Fibroblast of the aortic adventitia (primary cell): ENCODE data around the gene FAM234A. TPM values are rescaled to one million over a fixed set of nuclear protein-coding genes. Genes with fewer than 3 reads are reported as not detected.
"Not testable (repeated sequence)": the region's sequence is repeated elsewhere in the genome, so short reads cannot be mapped to it uniquely, and the experiment has no call there.

Experiments
- DNase-seq: peaks from one replicate; pipeline ENCODE4 v3.0.0-alpha.2; 2010; ENCODE audit warnings: low read depth
- H3K4me3 ChIP-seq: 2 replicates; pipeline ENCODE4 v1.5.1; 2011; ENCODE audit warnings: low read depth, mild to moderate bottlenecking, control low read depth, low read length, moderate library complexity
- total RNA-seq: library from RNA; depleted of rRNA; stranded (reverse); fragments of >200 nt; gene quantifications from 2 replicates; pipeline ENCODE4 v1.2.3, GENCODE V29; 2012; ENCODE audit warnings: low replicate concordance
- TF ChIP-seq, protein P1 (sequence below): IDR thresholded peaks from 2 replicates; pipeline ENCODE4 v1.5.1; 2011; ENCODE audit warnings: mild to moderate bottlenecking, low read length, control low read depth, inconsistent platforms; ENCODE audit not compliant: insufficient read depth

FAM234A gene
- total RNA-seq, 1 donor: 72.0 TPM

DNA sequence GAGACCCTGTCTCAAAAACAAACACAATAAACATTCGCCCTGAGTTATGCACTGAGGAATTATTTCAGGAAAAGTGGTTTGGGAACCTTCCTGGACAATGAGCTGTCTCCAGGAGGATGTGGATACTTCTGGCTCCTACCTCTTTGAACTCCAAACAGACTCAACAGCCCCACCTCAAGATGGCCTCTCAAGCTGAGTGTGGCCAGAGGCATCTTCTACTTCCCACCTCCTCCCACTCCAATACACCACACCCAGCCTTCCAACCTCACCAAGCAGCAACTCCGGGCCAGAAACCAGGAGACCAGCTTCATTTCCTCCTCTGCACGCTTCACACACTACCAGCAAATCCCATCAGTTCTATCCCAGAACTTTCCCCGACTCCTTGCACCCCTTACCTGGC is 42.8 kb upstream of the FAM234A start:
- no peak overlapping the region for H3K4me3 ChIP-seq
- DNase-seq: no peak
- TF ChIP-seq, protein P1, sequence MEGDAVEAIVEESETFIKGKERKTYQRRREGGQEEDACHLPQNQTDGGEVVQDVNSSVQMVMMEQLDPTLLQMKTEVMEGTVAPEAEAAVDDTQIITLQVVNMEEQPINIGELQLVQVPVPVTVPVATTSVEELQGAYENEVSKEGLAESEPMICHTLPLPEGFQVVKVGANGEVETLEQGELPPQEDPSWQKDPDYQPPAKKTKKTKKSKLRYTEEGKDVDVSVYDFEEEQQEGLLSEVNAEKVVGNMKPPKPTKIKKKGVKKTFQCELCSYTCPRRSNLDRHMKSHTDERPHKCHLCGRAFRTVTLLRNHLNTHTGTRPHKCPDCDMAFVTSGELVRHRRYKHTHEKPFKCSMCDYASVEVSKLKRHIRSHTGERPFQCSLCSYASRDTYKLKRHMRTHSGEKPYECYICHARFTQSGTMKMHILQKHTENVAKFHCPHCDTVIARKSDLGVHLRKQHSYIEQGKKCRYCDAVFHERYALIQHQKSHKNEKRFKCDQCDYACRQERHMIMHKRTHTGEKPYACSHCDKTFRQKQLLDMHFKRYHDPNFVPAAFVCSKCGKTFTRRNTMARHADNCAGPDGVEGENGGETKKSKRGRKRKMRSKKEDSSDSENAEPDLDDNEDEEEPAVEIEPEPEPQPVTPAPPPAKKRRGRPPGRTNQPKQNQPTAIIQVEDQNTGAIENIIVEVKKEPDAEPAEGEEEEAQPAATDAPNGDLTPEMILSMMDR: no peak

DNA sequence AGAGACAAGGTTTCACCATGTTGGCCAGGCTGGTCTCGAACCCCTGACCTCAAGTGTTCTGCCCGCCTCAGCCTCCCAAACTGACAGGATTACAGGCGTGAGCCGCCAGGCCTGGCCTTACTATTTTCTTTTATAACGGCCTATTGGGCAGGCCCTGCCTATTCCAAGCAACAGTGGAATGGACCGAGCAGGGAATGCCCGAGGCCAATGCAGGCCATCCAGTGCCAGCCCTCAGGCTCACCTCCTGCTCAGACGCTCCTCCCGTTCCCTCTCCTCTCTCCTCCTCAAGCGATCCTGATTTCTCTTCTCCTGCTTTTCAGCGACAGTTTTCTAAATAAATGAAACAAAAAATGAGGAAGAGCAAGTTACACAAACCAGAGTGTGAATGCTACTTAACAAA is 41.9 kb upstream of the FAM234A start:
- DNase-seq: no peak
- H3K4me3 ChIP-seq: no peak overlapping the region
- TF ChIP-seq, protein P1: no peak

DNA sequence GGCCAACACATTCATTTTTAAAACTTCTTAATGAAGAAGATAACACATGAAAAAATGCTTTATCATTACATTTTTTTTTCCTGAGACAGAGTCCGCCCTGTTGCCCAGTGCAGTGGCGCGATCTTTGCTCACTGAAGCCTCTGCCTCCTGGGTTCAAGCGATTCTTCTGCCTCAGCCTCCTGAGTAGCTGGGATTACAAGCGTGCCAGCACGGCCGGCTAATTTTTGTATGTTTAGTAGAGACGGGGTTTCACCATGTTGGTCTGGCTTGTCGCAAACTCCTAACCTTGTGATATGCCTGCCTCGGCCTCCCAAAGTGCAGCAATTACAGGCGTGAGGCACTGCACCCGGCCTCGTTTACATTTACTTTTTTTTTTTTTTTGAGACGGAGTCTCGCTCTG is 41.2 kb upstream of the FAM234A start:
- TF ChIP-seq, protein P1: no peak
- H3K4me3 ChIP-seq: no peak overlapping the region
- no peak for DNase-seq

DNA sequence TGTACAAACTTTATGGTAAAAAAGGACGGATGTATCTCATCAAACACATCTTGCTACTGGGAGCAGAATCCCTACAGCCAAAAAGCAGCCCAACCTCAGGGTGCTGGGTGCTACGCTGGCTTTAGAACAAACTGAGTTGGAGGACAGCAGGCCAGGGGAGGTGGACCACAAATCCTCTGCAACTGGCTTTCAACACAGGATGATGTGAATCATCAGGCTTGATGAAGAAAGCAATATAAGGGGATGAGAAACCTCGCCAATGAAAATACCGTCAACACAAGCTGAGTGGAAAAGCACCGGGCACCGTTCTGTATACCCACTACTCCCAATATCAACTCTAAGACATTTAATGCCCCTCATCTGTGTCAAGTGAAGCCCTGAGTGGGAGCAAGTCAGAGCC is 40.1 kb upstream of the FAM234A start:
- no peak for DNase-seq
- TF ChIP-seq, protein P1: no peak
- no peak overlapping the region for H3K4me3 ChIP-seq

DNA sequence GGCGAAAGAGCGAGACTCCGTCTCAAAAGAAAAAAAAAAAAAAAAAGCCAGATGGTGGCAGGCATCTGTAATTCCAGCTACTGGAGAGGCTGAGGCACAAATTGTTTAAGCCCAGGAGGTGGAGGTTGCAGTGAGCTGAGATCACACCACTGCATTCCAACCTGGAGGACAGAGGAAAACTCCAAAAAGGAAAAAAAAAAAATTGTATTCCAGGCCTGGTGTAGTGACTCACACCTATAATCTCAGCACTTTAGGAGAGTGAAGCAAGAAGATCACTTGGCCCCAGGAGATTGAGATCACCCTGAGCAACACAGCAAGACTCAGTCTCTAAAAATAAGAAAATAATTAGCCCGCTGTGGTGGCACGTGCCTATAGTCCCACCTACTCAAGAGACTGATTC is 34.2 kb upstream of the FAM234A start:
- TF ChIP-seq, protein P1: no peak
- H3K4me3 ChIP-seq: no peak overlapping the region
- DNase-seq: peak; percentile 58

DNA sequence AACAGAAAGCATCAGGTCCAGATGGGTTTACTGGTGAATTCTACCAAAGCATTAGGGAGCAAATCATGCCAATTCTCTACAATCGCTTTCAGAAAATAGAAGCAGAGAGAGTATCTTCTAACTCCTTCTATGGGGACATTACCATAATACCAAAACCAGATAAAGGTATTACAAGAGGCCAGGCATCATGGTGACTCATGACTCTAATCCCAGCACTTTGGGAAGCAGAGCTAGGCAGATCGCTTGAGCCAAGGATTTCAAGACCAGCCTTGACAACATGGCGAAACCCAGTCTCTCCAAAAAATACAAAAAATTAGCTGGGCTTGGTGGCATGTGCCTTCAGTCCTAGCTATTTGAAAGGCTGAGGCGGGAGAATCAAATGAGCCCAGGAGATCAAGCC is 31.4 kb upstream of the FAM234A start:
- H3K4me3 ChIP-seq: no peak overlapping the region
- no peak for DNase-seq
- TF ChIP-seq, protein P1: no peak

DNA sequence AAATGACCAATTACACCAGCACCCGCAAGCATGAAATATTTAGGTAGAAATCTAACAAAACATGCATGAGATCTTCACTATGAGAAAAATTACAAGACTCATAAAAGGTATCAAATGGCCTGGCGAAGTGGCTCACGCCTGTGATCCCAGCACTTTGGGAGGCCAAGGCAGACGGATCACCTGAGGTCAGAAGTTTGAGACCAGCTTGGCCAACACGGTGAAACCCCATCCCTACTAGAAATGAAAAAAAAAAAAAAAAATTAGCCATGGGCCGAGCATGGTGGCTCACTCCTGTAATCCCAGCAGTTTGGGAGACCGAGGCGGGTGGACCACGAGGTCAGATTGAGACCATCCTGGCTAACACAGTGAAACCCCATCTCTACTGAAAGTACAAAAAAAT is 30.6 kb upstream of the FAM234A start:
- not testable (repeated sequence) for DNase-seq, H3K4me3 ChIP-seq

DNA sequence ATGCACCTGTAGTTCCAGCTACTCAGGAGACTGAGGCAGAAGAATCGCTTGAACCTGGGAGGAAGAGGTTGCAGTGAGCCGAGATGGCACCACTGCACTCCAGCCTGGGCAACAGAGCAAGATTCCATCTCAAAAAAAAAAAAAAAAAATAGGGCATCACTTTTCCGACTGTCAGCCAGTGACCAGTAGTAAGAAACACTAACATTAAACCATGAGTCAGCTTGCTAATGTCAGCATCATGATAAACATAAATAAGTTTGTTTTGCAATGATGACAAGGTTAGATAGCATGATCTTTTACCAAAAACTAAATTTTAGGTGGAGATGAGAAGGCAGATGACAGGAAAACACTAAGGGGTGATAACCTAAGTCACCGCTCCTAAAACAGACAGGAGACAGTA is 25.3 kb upstream of the FAM234A start:
- not testable (repeated sequence) for DNase-seq

DNA sequence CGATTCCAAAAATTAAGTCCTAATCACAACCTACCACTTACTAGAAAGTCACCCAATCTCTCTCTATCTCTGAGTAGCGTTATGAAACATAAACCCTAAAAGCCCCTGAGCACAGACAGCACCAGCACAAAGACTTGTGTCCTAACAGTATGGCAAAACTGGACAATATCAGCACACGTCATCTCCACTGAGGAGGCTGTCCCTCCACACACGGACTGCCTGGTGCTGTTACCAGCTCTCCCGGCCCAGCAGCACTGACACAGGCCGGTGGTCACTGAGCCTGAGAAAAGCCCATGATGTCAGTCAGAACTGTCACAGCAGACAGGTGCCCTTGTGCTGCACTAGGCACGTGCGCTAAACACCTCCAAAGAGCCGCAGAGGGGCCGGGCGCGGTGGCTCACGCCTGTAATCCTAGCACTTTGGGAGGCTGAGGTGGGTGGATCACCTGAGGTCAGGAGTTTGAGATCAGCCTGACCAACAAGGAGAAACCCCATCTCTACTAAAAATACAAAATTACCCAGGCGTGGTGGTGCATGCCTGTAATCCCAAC is 22.9 kb upstream of the FAM234A start:
- H3K4me3 ChIP-seq, DNase-seq: not testable (repeated sequence)

More for the DNA sequence above, 25.3 kb upstream of the FAM234A start:
- H3K4me3 ChIP-seq: not testable (repeated sequence)
